HEK293 (cell line): ENCODE results near the gene PDE3A.

Experiments
- CTCF ChIP-seq: fragments of 450-650 bp; formaldehyde crosslinking; IDR thresholded peaks from 2 replicates; pipeline ENCODE4 v1.5.1; 2016; ENCODE audit warnings: missing biosample characterization, missing genetic modification characterization
- OVOL3 ChIP-seq: fragments of 450-650 bp; formaldehyde crosslinking; IDR thresholded peaks from 2 replicates; pipeline ENCODE4 v1.5.1; 2016; ENCODE audit warnings: missing biosample characterization, missing genetic modification characterization
- SETDB1 ChIP-seq: IDR thresholded peaks from one replicate; pipeline ENCODE4 v1.6.1; 2017; ENCODE audit warnings: mild to moderate bottlenecking, low read length, moderate library complexity, mixed read lengths; ENCODE audit not compliant: insufficient read length
- SP2 ChIP-seq: fragments of 450-650 bp; formaldehyde crosslinking; IDR thresholded peaks from 2 replicates; pipeline ENCODE4 v1.5.1; 2016; ENCODE audit warnings: missing biosample characterization, missing genetic modification characterization
- ZNF184 ChIP-seq: fragments of 450-650 bp; IDR thresholded peaks from 2 replicates; pipeline ENCODE4 v1.5.1; 2018; ENCODE audit warnings: missing biosample characterization, mild to moderate bottlenecking, missing genetic modification characterization
- ZNF292 ChIP-seq: fragments of 450-650 bp; formaldehyde crosslinking; IDR thresholded peaks from 2 replicates; pipeline ENCODE4 v1.5.1; 2016; ENCODE audit warnings: low read depth, missing biosample characterization, missing genetic modification characterization, borderline replicate concordance
- ZNF433 ChIP-seq: fragments of 450-650 bp; formaldehyde crosslinking; IDR thresholded peaks from 2 replicates; pipeline ENCODE4 v1.5.1; 2016; ENCODE audit warnings: missing biosample characterization, missing genetic modification characterization, low read depth
- ZNF530 ChIP-seq: fragments of 450-650 bp; formaldehyde crosslinking; IDR thresholded peaks from 2 replicates; pipeline ENCODE4 v1.5.1; 2016; ENCODE audit warnings: low read depth, missing biosample characterization, missing genetic modification characterization
- ZNF561 ChIP-seq: fragments of 450-650 bp; IDR thresholded peaks from 2 replicates; pipeline ENCODE4 v1.5.1; 2018; ENCODE audit warnings: missing biosample characterization, missing genetic modification characterization, borderline replicate concordance
- ZNF580 ChIP-seq: fragments of 450-650 bp; formaldehyde crosslinking; IDR thresholded peaks from 2 replicates; pipeline ENCODE4 v1.5.1; 2016; ENCODE audit warnings: missing biosample characterization, missing genetic modification characterization
- ZNF610 ChIP-seq: fragments of 450-650 bp; formaldehyde crosslinking; IDR thresholded peaks from 2 replicates; pipeline ENCODE4 v1.5.1; 2016; ENCODE audit warnings: missing biosample characterization, missing genetic modification characterization, borderline replicate concordance
- ZNF785 ChIP-seq: fragments of 450-650 bp; formaldehyde crosslinking; IDR thresholded peaks from 2 replicates; pipeline ENCODE4 v1.5.1; 2016; ENCODE audit warnings: missing biosample characterization, missing genetic modification characterization
- TF ChIP-seq, protein P1 (sequence below): sonication (generic); formaldehyde crosslinking; IDR thresholded peaks from 2 replicates; pipeline ENCODE4 v1.8.1; 2022; ENCODE audit warnings: mild to moderate bottlenecking, moderate library complexity, missing genetic modification reagents
- TF ChIP-seq, protein P2 (sequence below): fragments of 450-650 bp; formaldehyde crosslinking; IDR thresholded peaks from 2 replicates; pipeline ENCODE4 v1.5.1; 2016; ENCODE audit warnings: missing biosample characterization, missing genetic modification characterization, borderline replicate concordance

GRCh38 chr12:20494851-20495250, 126.5 kb downstream of the PDE3A start:
- TF ChIP-seq CTCF: no peak
- no peak for TF ChIP-seq ZNF580 (tag by site-specific recombination)
- no peak for TF ChIP-seq OVOL3 (tag by site-specific recombination)
- TF ChIP-seq ZNF610 (tag by site-specific recombination): no peak
- TF ChIP-seq, protein P1, sequence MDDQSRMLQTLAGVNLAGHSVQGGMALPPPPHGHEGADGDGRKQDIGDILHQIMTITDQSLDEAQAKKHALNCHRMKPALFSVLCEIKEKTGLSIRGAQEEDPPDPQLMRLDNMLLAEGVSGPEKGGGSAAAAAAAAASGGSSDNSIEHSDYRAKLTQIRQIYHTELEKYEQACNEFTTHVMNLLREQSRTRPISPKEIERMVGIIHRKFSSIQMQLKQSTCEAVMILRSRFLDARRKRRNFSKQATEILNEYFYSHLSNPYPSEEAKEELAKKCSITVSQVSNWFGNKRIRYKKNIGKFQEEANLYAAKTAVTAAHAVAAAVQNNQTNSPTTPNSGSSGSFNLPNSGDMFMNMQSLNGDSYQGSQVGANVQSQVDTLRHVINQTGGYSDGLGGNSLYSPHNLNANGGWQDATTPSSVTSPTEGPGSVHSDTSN (CRISPR knock-in tag): no peak
- TF ChIP-seq ZNF433 (tag by site-specific recombination): no peak
- TF ChIP-seq, protein P2, sequence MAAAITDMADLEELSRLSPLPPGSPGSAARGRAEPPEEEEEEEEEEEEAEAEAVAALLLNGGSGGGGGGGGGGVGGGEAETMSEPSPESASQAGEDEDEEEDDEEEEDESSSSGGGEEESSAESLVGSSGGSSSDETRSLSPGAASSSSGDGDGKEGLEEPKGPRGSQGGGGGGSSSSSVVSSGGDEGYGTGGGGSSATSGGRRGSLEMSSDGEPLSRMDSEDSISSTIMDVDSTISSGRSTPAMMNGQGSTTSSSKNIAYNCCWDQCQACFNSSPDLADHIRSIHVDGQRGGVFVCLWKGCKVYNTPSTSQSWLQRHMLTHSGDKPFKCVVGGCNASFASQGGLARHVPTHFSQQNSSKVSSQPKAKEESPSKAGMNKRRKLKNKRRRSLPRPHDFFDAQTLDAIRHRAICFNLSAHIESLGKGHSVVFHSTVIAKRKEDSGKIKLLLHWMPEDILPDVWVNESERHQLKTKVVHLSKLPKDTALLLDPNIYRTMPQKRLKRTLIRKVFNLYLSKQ (tag by site-specific recombination): no peak
- TF ChIP-seq SP2 (tag by site-specific recombination): no peak
- TF ChIP-seq ZNF530: no peak
- no peak for TF ChIP-seq ZNF785 (tag by site-specific recombination)
- TF ChIP-seq SETDB1: no peak
- TF ChIP-seq ZNF561 (tag by site-specific recombination): no peak
- no peak for TF ChIP-seq ZNF292 (tag by site-specific recombination)
- TF ChIP-seq ZNF184 (tag by site-specific recombination): no peak
